ENCODE data around the gene SNN.

GRCh38 chr16:11684231-11685025 is 16.2 kb downstream of the SNN start:
- TF ChIP-seq RXRA (IDR thresholded peaks at IDR 0.05; ENCODE audit: insufficient read depth, low read depth, low read length) (no peak), POLR2AphosphoS5 (IDR thresholded peaks at IDR 0.05; ENCODE audit: low read depth, low read length) (no peak), MAX (IDR thresholded peaks at IDR 0.05) (no peak), SP2 (IDR thresholded peaks at IDR 0.05; ENCODE audit: low read length) (no peak), JUND (IDR thresholded peaks at IDR 0.05; ENCODE audit: low read length) (no peak), TCF12 (IDR thresholded peaks at IDR 0.05; ENCODE audit: low read depth, low read length) (no peak)
